ENCODE measurements around the gene AJM1. TPM values are rescaled to one million over a fixed set of nuclear protein-coding genes. Genes with fewer than 3 reads are reported as not detected.
A peak's percentile ranks its signal among the peaks of the same experiment; 100 is the strongest.
"Not testable (repeated sequence)": the region's sequence is repeated elsewhere in the genome, so short reads cannot be mapped to it uniquely, and the experiment has no call there.

The AJM1 gene
- total RNA-seq, 2 donors from 2014 or later = 3.6 to 10.1 TPM

DNA sequence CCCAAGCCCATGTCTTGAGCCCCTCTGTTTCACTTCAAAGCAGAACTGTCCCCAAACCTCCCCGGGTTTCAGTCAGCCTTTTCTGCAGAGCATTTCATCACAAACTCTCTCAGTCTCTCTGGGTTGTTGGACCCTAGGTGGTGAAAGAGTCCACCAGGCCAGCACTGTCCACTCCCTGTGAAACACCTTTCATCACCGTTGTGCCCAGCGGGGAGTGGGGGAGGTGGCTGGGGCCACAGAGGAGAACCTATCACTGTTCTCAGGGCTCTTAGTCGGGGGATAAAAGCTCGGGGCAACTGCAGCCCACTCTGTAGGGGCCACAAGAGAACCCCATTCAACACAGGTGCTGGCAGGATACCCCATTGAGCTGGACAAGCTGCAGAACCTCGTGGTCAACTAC lies 40.0 kb upstream of the AJM1 start:
- H3K27me3 ChIP-seq (replicated peaks; ENCODE audit: insufficient read depth) = no peaks in the 10 kb centered on the region
- H3K4me3 ChIP-seq = no peak overlapping the region
- intact Hi-C loops (cut with DNase I) = no loop called here
- 74% methylated on average over 5 of the region's 6 CpGs for WGBS
- peaks cover 18% of the 10 kb centered on the region for H3K4me1 ChIP-seq (replicated peaks)
- no peaks in the 10 kb centered on the region for H3K36me3 ChIP-seq
- DNase-seq (ENCODE audit: low spot score) = no peak
- H3K9me3 ChIP-seq = no peaks in the 10 kb centered on the region
- no peak overlapping the region for H3K27ac ChIP-seq
- TF ChIP-seq POLR2AphosphoS5 (IDR thresholded peaks at IDR 0.05) (no peak), CTCF (IDR thresholded peaks at IDR 0.05) (no peak), POLR2A (IDR thresholded peaks at IDR 0.05) (no peak)

DNA sequence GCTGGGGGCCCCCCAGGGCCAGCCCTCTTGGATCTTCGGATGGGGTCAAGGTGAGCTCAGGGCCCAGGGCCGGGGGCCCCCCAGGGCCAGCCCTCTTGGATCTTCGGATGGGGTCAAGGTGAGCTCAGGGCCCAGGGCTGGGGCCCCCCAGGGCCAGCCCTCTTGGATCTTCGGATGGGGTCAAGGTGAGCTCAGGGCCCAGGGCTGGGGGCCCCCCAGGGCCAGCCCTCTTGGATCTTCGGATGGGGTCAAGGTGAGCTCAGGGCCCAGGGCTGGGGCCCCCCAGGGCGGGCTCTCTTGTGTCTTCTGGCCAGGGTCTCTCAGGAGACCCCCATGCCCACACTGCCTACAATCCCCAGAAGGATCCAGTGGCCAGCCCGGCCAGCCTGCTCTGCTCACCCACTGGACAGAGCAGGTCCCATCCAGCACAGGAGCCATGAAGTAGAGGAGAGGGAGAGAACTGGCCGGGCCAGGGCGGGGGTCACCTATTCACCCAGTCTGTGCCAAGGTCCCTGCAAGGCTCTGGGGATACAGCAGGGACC lies 39.2 kb upstream of the AJM1 start:
- H3K36me3 ChIP-seq; H3K4me3 ChIP-seq; H3K9me3 ChIP-seq; DNase-seq (ENCODE audit: low spot score); intact Hi-C loops (cut with DNase I); H3K27me3 ChIP-seq (replicated peaks; ENCODE audit: insufficient read depth): not testable (repeated sequence)
- peak overlapping the region in 1 of 2 donors; percentile 74 for H3K27ac ChIP-seq
- H3K4me1 ChIP-seq (replicated peaks) = peaks cover 13% of the 10 kb centered on the region
- WGBS = 89% methylated on average over 9 of the region's 9 CpGs

DNA sequence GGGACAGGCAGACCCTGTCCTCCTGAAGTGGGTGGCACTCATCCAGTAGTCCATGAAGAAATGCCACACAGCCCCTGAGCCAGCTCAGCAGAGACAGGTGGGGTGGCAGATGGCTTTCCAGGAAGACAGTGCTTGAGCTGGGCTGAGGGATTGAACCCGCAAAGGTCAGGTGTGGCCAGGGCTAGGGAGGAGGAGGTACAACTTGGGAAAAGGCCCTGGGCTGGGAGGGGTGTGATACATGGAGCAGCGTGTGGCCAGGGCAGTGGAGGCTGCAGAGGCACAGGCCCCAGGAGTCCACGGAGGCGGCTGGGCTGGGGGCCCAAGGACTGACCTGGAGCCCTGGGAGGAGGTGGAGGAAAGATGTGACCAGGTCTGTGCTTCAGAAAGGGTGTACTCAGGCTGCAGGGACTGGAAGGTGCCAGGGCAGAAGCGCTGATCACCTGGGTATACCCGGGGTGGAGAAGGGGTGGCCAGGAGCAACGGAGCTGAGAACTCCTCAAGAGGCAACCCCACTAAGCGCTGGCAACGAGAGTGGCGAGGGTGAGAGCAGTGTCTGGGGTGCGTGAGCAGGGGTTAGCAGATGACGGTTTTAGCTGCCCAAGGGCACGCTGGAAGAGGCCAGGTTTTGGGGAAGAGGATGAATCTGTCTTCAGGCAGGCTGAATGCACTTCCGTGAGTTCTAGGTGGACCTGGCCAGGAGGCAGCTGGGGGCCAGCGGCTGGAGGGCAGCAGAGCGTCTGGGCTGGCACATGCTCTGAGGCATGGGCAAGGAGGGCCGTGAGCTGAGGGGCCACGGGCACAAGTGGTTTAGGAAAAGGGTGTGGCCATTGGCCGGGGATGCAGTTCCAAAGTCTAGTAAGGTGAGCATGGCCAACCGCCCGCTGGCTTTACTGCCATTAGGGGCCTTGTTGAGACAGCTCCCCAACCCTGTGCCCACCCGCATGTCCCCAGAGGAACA lies 38.4 kb upstream of the AJM1 start:
- DNase-seq (ENCODE audit: low spot score) = no peak
- H3K4me1 ChIP-seq (replicated peaks) = peaks cover 13% of the 10 kb centered on the region
- 86% methylated on average over 21 of the region's 22 CpGs for WGBS
- intact Hi-C loops (cut with DNase I) = no loop called here
- no peak overlapping the region for H3K4me3 ChIP-seq
- H3K36me3 ChIP-seq = no peaks in the 10 kb centered on the region
- TF ChIP-seq POLR2A (IDR thresholded peaks at IDR 0.05) = no peak
- TF ChIP-seq POLR2AphosphoS5 (IDR thresholded peaks at IDR 0.05) = no peak
- no peak for TF ChIP-seq CTCF (IDR thresholded peaks at IDR 0.05)
- peak overlapping the region; percentile 47 to 74 for H3K27ac ChIP-seq
- no peaks in the 10 kb centered on the region for H3K9me3 ChIP-seq
- H3K27me3 ChIP-seq (replicated peaks; ENCODE audit: insufficient read depth) = no peaks in the 10 kb centered on the region

- Histone ChIP-seq H3K4me1 (replicated peaks) (peaks cover 17% of the 10 kb centered on the region), H3K27ac (peak overlapping the region; percentile 47 to 74), H3K4me3 (no peak overlapping the region), H3K36me3 (no peaks in the 10 kb centered on the region), H3K9me3 (no peaks in the 10 kb centered on the region), H3K27me3 (replicated peaks; ENCODE audit: insufficient read depth) (no peaks in the 10 kb centered on the region)
- peak; percentile 85 for TF ChIP-seq POLR2AphosphoS5 (IDR thresholded peaks at IDR 0.05)
- no peak for TF ChIP-seq POLR2A (IDR thresholded peaks at IDR 0.05)
- peak; percentile 77 for DNase-seq (ENCODE audit: low spot score)
- intact Hi-C loops (cut with DNase I) = no loop called here
- 62% methylated on average over 17 of the region's 20 CpGs for WGBS
Observed at GRCh38 chr9:136804509-136805206, 37.6 kb upstream of the AJM1 start.

- intact Hi-C loops (cut with DNase I) = no loop called here
- no peak for TF ChIP-seq CTCF (IDR thresholded peaks at IDR 0.05)
- TF ChIP-seq POLR2A (IDR thresholded peaks at IDR 0.05) = no peak
- TF ChIP-seq POLR2AphosphoS5 (IDR thresholded peaks at IDR 0.05) = no peak
- H3K4me3 ChIP-seq = no peak overlapping the region
- 88% methylated on average over 12 of the region's 12 CpGs for WGBS
- no peaks in the 10 kb centered on the region for H3K9me3 ChIP-seq
- peaks cover 19% of the 10 kb centered on the region for H3K4me1 ChIP-seq (replicated peaks)
- peak overlapping the region in 1 of 2 donors; percentile 74 for H3K27ac ChIP-seq
- H3K27me3 ChIP-seq (replicated peaks; ENCODE audit: insufficient read depth) = no peaks in the 10 kb centered on the region
- no peaks in the 10 kb centered on the region for H3K36me3 ChIP-seq
- DNase-seq (ENCODE audit: low spot score) = no peak
Observed at GRCh38 chr9:136805207-136805740, 37.0 kb upstream of the AJM1 start.

All from prostate gland (tissue), 2 donors.